ENCODE data around the gene APOB.

GRCh38 chr2:21006423-21007128 is 37.3 kb downstream of the APOB start:
- TF ChIP-seq REST (IDR thresholded peaks at IDR 0.05; ENCODE audit: insufficient read depth in 1 of 2, low read depth in 2 of 2, low read length in 2 of 2) (no peak), TAF1 (IDR thresholded peaks at IDR 0.05; ENCODE audit: borderline replicate concordance, insufficient read depth, low read length) (no peak), POLR2AphosphoS5 (IDR thresholded peaks at IDR 0.05; ENCODE audit: low read depth, low read length) (no peak), SIN3A (IDR thresholded peaks at IDR 0.05; ENCODE audit: borderline replicate concordance, insufficient read depth, low read length) (no peak), FOXP2 (optimal IDR thresholded peaks at IDR 0.05; ENCODE audit: borderline replicate concordance, extremely low read depth, extremely low read length, insufficient read depth) (no peak)
